Activated CD8-positive, alpha-beta memory T cell treated with anti-CD3 and anti-CD28 coated beads, Interleukin-2, amount 10 ng/mL, durations not matched to agents 7 days and 5 days (primary cell): ENCODE measurements around the gene VNN1. TPM values are rescaled to one million over a fixed set of nuclear protein-coding genes. Genes with fewer than 3 reads are reported as not detected.
"Not testable (repeated sequence)": the region's sequence is repeated elsewhere in the genome, so short reads cannot be mapped to it uniquely, and the experiment has no call there.

Experiments used
- ATAC-seq: fragments of 150-1000 bp; cut with Tn5 transposase; one replicate; pipeline ENCODE4 v1.10.0; 2021; ENCODE audit warnings: moderate library complexity
- CTCF ChIA-PET: fragments of 350-600 bp; sonication (Branson Sonifier 250); formaldehyde crosslinking; loops from one replicate; lab custom pipeline; 2021; ENCODE audit warnings: antibody characterized with exemption; lab: Charles Lee
- DNase-seq: peaks from one replicate; pipeline ENCODE4 v3.0.0-alpha.2; 2020
- H3K27ac Mint-ChIP-seq: one replicate; pipeline ENCODE4 v1.8.0; 2021; ENCODE audit warnings: mild to moderate bottlenecking, mixed read lengths
- H3K27me3 Mint-ChIP-seq: one replicate; pipeline ENCODE4 v1.8.0; 2021; ENCODE audit warnings: mixed read lengths
- H3K36me3 Mint-ChIP-seq: one replicate; pipeline ENCODE4 v1.8.0; 2021; ENCODE audit warnings: mild to moderate bottlenecking, mixed read lengths
- H3K4me1 Mint-ChIP-seq: one replicate; pipeline ENCODE4 v1.8.0; 2021; ENCODE audit warnings: mixed read lengths
- H3K4me3 Mint-ChIP-seq: one replicate; pipeline ENCODE4 v1.8.0; 2021; ENCODE audit warnings: mild to moderate bottlenecking, moderate library complexity, mixed read lengths
- H3K9me3 Mint-ChIP-seq: one replicate; pipeline ENCODE4 v1.8.0; 2022; ENCODE audit warnings: low read depth, mixed read lengths
- total RNA-seq, 2 experiments: library from RNA; stranded (reverse); gene quantifications; one replicate each; pipeline ENCODE4 v1.2.3, GENCODE V29; 2021

The VNN1 gene
- total RNA-seq, 2 experiments from 2014 or later: not detected

DNA sequence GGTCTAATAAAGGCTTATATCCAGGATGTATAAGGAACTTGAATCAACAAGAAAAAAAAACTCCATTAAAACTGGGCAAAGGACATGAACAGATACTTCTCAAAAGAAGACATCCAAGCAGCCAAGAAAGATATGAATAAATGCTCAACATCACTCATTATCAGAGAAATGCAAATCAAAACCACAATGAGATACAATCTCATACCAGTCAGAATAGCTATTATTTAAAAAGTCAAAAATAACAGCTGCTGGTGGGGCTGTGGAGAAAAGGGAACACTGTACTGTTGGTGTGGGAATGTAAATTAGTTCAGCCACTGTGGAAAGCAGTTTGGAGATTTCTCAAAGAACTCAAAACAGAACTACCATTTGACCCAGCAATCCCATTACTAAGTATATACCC is 34.8 kb downstream of the VNN1 start:
- H3K4me3 Mint-ChIP-seq, DNase-seq, ATAC-seq, H3K27ac Mint-ChIP-seq, H3K9me3 Mint-ChIP-seq, H3K36me3 Mint-ChIP-seq: not testable (repeated sequence)
- Mint-ChIP-seq H3K27me3 (peaks cover 23% of the 10 kb centered on the region), H3K4me1 (peaks cover 33% of the 10 kb centered on the region)
- CTCF ChIA-PET: interaction anchor here (1.8 kb wide), 1 partner anchor 9 kb away, joined by 5 read pairs; no protein-coding TSS in a partner anchor

DNA sequence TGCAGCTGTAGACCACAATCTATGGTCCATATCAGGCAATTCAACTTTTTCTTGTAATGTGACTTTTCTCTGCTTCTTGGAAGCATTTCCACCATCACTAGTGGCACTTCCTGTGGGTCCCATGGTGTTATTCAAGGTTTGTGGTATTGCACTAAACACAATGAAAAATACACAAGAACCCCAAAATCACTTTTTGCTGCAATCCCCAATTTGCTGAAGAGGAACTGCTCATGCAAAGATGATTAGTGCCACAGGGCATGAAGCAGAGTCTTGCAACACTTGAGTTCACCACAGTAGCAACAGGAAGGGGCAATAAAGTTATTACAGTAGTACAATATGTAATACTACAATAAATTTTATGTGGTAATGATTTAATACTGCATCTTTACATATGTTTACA is 38.1 kb downstream of the VNN1 start:
- ATAC-seq: peak; percentile 53
- H3K27ac Mint-ChIP-seq: no peak overlapping the region
- H3K27me3 Mint-ChIP-seq: peaks cover 16% of the 10 kb centered on the region
- H3K36me3 Mint-ChIP-seq: peaks cover 4% of the 10 kb centered on the region
- peaks cover 3% of the 10 kb centered on the region for H3K9me3 Mint-ChIP-seq
- DNase-seq: peak; percentile 59
- peaks cover 45% of the 10 kb centered on the region for H3K4me1 Mint-ChIP-seq
- no peak overlapping the region for H3K4me3 Mint-ChIP-seq
- CTCF ChIA-PET: interaction anchor here (0.8 to 1.5 kb wide), 6 partner anchors 68 to 118 kb away, joined by 3 to 4 read pairs (median 3); no protein-coding TSS in a partner anchor

DNA sequence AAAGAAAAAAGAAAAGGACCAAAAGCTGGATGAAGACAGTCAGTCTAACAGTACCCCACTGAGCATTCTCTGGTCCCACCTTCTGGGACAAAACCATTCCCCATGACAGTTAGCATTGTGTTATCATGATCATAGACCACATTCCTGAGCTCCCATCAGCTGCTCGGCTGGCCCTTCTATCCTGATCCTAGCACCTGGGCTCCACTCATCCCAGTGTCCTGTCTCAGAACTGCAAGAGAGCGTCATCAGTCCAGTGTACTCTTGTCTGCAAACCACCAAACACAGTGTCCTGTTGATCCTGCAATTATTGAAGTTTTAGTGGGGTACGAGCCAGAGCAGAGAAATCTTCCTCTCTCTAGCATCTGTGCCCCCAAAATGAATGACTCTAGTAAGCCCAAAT is 38.9 kb downstream of the VNN1 start:
- Mint-ChIP-seq H3K4me3 (no peak overlapping the region), H3K27ac (no peak overlapping the region), H3K9me3 (peaks cover 3% of the 10 kb centered on the region), H3K36me3 (peaks cover 4% of the 10 kb centered on the region), H3K4me1 (peaks cover 46% of the 10 kb centered on the region), H3K27me3 (peaks cover 17% of the 10 kb centered on the region)
- DNase-seq (no peak), ATAC-seq (no peak)
- CTCF ChIA-PET: interaction anchor here (0.8 to 1.5 kb wide), 4 partner anchors 76 to 124 kb away, joined by 3 to 4 read pairs (median 3); partner anchors contain the start of gene SLC18B1

DNA sequence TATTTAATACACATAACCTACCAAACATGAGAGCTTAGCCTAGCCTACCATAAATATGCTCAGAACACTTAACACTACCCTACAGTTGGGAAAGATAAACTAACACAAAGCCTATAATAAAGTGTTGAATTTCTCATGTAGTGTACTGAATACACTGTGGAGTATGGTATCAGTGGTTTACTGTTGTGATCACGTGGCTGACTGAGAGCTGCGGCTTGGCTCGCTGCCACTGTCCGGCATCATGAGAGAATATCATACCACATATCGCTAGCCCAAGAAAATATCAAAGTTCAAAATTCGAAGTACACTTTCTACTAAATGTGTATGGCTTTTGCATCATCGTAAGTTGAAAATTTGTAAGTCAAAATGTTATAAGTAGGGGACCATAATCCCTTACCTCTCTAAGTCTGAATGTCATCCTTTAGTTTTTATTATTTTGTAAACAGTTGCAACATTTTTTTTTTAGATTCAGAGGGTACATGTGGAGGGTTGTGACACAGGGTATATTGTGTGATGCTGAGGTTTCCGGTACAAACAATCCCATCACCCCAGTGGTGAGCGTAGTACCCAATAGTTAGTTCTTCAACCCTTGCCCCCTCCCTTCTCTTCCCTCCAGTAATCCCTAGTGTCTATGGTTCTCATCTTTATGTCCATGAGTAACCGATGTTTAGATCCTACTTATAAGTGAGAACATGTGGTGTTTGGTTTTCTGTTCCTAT is 40.3 kb downstream of the VNN1 start:
- H3K27ac Mint-ChIP-seq: no peak overlapping the region
- no peak overlapping the region for H3K4me3 Mint-ChIP-seq
- peaks cover 4% of the 10 kb centered on the region for H3K36me3 Mint-ChIP-seq
- ATAC-seq (no peak), DNase-seq (no peak)
- H3K27me3 Mint-ChIP-seq: peaks cover 12% of the 10 kb centered on the region
- peaks cover 40% of the 10 kb centered on the region for H3K4me1 Mint-ChIP-seq
- CTCF ChIA-PET: interaction anchor here (0.8 to 1.2 kb wide), 2 partner anchors 91 to 99 kb away, joined by 3 to 4 read pairs; no protein-coding TSS in a partner anchor
- peaks cover 3% of the 10 kb centered on the region for H3K9me3 Mint-ChIP-seq

DNA sequence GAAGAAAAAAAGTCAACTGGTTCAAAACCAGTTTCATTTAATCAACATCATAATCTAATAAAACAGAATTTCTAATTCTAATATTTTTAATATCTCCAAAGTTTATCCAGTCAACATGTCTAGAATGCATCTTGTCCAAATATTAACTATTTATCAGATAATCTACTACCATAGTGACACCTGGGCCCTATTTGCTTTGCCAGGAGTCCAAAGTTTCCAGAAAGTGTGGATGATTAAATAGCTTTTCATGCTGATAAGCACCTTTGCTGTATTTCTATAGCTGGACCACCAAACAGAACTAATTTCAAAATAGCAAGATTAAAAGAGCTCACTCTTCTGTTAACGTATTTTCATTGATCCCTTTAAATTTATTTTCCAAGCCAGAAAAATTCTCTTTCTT is 42.6 kb downstream of the VNN1 start:
- DNase-seq (no peak), ATAC-seq (no peak)
- peaks cover 33% of the 10 kb centered on the region for H3K4me1 Mint-ChIP-seq
- no peaks in the 10 kb centered on the region for H3K9me3 Mint-ChIP-seq
- H3K27me3 Mint-ChIP-seq: peaks cover 9% of the 10 kb centered on the region
- no peak overlapping the region for H3K4me3 Mint-ChIP-seq
- H3K27ac Mint-ChIP-seq: no peak overlapping the region
- CTCF ChIA-PET: interaction anchor here (1.3 to 6.7 kb wide), 4 partner anchors 8 to 131 kb away, joined by 3 to 91 read pairs (median 18); partner anchors contain the start of gene SLC18B1
- H3K36me3 Mint-ChIP-seq: no peaks in the 10 kb centered on the region

DNA sequence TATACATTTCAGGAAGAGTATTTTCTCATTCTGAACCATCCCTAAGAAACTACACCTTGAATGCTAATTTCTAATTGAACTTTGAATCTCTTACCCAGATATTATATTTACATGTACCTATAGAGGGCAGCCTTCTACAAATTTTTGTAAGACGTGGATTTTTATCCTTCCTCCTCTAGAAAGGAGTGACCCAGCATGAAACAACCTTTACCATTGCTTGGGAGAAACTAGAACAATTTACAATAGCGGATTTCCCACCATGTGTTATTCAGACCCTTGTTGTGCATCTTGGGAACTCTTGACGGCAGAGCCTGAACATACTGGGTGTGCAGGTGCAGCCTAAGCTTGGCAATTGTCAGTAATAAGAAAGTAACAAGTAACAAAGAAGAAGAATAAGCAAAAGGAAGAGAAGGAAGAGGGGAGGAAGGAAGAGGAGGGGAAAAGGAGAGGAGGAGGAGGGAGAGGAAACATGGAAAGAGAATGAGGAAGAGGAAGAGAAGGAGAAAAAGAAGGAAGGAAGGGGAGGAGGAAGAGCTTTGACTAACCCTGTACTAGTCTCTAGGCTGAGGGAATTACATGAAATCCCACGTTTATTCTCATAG is 44.1 kb downstream of the VNN1 start:
- Mint-ChIP-seq H3K4me3 (peak overlapping the region; percentile 29), H3K9me3 (no peaks in the 10 kb centered on the region), H3K27ac (no peak overlapping the region), H3K4me1 (peaks cover 21% of the 10 kb centered on the region), H3K36me3 (no peaks in the 10 kb centered on the region), H3K27me3 (peaks cover 11% of the 10 kb centered on the region)
- ATAC-seq (peak; percentile 78), DNase-seq (no peak)
- CTCF ChIA-PET: interaction anchor here (0.7 to 6.7 kb wide), 22 partner anchors 10 to 169 kb away, joined by 3 to 91 read pairs (median 4); partner anchors contain the start of genes RPS12 and SLC18B1

DNA sequence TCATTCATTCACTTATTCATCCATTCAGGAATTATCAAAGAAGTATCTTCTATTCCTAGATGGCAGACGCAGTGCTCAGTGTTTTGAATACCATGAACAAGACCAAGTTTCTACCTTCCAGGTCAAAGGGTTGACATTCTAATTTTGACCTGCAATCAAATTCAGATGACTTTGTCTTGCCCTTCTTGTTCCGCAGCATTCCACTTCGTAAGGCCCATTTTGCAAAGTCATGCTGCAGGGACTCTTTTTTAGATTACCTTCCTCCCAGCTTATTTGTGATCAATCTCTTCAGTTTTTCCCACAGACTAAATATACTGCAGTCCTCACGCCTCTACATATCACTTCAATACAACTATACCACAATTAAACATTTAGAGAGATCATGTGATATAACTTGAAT is 47.7 kb downstream of the VNN1 start:
- H3K4me3 Mint-ChIP-seq: no peak overlapping the region
- CTCF ChIA-PET: interaction anchor here (1.1 to 6.7 kb wide), 2 partner anchors 100 to 132 kb away, joined by 3 to 91 read pairs; partner anchors contain the start of gene SLC18B1
- no peaks in the 10 kb centered on the region for H3K9me3 Mint-ChIP-seq

DNA sequence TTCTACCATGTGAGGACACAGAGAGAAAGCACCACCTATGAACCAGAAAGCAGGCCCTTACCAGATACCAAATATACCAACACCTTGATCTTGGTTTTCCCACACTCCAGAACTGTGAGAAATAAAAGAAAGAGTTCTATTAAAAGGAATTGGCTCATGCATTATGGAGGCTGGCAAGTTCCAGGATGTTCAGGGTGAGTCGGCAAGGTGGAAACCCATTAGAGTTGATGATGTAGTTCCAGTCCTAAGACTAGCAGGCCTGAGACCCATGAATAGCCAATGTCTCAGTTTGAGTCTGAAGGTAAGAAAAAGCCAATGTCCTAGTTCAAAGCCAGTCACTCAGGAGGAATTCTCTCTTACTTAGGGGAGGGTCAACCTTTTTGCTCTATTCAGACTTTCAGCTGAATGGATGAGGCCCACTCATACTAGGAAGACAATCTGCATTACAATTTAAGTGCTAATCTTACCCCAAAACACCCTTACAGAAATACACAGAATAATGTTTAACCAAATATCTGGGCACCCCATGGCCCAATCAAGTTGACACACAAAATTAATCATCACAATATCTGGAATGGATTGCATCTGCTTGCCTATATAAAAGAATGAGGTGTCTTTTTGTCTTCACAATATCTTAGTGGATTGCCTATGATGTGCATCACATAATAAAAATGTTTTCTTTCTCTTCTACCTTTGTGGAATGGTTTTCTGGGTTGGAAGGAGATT is 49.4 kb downstream of the VNN1 start:
- Mint-ChIP-seq H3K36me3 (no peaks in the 10 kb centered on the region), H3K27me3 (peaks cover 6% of the 10 kb centered on the region), H3K27ac (no peak overlapping the region), H3K4me3 (no peak overlapping the region), H3K9me3 (no peaks in the 10 kb centered on the region), H3K4me1 (no peaks in the 10 kb centered on the region)
- CTCF ChIA-PET: interaction anchor here (0.6 kb wide), 1 partner anchor 85 kb away, joined by 3 read pairs; no protein-coding TSS in a partner anchor
- DNase-seq: no peak
- no peak for ATAC-seq

More for the DNA sequence above, 47.7 kb downstream of the VNN1 start:
- ATAC-seq (no peak), DNase-seq (no peak)
- Mint-ChIP-seq H3K27me3 (peaks cover 8% of the 10 kb centered on the region), H3K27ac (no peak overlapping the region), H3K36me3 (no peaks in the 10 kb centered on the region), H3K4me1 (peaks cover 5% of the 10 kb centered on the region)

DNA sequence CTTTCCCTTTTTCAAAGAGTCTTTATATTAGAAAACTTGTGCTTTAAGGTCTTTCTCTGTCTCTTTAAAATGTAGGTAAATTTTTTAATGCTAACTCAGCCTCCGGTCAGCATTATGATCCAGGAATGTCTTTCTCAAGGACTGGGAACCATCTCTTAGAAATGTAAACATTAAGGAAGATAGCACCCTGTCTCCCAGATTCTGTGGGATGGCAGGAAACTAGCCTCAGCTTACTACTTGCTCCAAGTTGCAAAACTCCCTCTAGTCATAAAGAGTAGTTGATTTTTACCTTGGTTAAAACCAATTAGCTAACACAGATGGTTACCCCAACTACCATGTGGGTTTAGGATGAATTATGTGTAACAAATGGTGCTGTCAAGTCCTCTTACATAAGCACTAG is 50.2 kb downstream of the VNN1 start:
- DNase-seq (no peak), ATAC-seq (no peak)
- H3K36me3 Mint-ChIP-seq: no peaks in the 10 kb centered on the region
- no peak overlapping the region for H3K4me3 Mint-ChIP-seq
- H3K4me1 Mint-ChIP-seq: no peaks in the 10 kb centered on the region
- H3K9me3 Mint-ChIP-seq: no peaks in the 10 kb centered on the region
- H3K27ac Mint-ChIP-seq: no peak overlapping the region
- H3K27me3 Mint-ChIP-seq: peaks cover 6% of the 10 kb centered on the region
- CTCF ChIA-PET: no interaction called here

DNA sequence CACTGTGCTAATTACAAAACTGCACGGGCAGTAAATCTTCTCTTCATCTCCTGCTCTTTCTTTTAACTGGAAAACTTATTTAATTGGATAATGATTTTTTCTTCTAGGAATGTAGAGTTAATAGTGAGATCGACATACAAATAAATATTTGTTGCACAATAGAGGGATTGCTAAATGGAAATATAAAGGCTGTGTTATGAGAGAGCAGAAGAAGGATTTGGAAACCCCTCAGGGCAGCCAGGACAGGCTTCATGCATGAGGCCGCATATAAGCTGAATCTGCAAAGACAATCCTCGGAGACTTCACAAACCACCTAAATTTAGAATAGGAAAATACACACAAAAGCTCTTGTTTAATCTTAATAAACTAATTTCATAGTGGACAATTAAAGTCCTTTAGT is 51.9 kb downstream of the VNN1 start:
- Mint-ChIP-seq H3K36me3 (no peaks in the 10 kb centered on the region), H3K4me1 (no peaks in the 10 kb centered on the region), H3K4me3 (no peak overlapping the region), H3K27ac (no peak overlapping the region), H3K9me3 (no peaks in the 10 kb centered on the region), H3K27me3 (peaks cover 6% of the 10 kb centered on the region)
- ATAC-seq (no peak), DNase-seq (no peak)
- CTCF ChIA-PET: interaction anchor here (1.3 kb wide), 1 partner anchor 10 kb away, joined by 6 read pairs; no protein-coding TSS in a partner anchor

DNA sequence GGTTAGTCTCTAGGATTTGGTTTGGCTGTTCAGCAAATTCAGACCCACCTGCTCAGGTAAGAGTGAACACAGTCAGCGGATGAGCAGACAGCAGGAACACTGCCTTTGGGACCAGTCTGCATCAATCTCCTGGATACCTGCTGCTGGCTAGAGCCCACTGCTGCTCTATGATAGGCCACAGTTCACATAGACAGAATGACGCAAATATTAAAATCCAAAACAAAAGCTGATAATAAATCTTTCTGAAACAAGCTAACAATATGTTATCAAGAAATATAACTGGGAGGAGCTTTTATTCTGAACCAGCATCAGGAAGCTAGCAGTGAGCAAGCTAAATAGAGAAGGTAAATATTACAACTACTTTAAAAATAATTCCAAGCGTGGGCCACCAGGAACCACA is 54.8 kb downstream of the VNN1 start, which contains the start of gene TAAR1:
TAAR1 (minus strand) TSS at position 101 of the 400 bp plus-strand sequence. CDS start 13,179 bp downstream, outside the sequence.
- H3K4me3 Mint-ChIP-seq: no peak within 1 kb of the TSS
- no peaks in the 10 kb centered on the region for H3K4me1 Mint-ChIP-seq
- CTCF ChIA-PET: interaction anchor here (0.8 kb wide), 1 partner anchor 128 kb away, joined by 3 read pairs; no protein-coding TSS in a partner anchor
- ATAC-seq: no peak
- DNase-seq: no peak
- no peak within 1 kb of the TSS for H3K27ac Mint-ChIP-seq
- no peaks in the 10 kb centered on the region for H3K9me3 Mint-ChIP-seq
- H3K36me3 Mint-ChIP-seq: no peaks in the 10 kb centered on the region
- H3K27me3 Mint-ChIP-seq: peaks cover 9% of the 10 kb centered on the region

DNA sequence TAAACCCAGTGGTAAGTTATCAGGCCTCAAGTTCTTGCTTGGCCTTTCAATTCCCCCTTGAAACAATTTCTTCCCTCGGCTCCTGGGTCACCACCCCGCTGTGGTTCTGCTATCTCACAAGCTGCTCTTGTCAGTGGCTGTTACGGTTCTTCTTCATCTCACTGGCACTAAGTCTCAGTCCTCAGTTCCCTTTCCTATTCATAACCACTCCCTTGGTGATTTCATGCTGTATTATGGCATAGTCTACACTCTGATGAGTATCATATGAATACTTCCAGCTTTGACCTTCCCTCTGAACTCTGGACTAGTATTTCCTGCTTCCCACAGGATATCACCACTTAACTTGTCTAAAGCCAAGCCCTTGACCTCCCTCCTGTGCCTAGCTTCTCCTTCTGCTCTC is 62.8 kb downstream of the VNN1 start:
- H3K4me1 Mint-ChIP-seq: peaks cover 7% of the 10 kb centered on the region
- peaks cover 20% of the 10 kb centered on the region for H3K27me3 Mint-ChIP-seq
- H3K9me3 Mint-ChIP-seq: no peaks in the 10 kb centered on the region
- H3K27ac Mint-ChIP-seq: no peak overlapping the region
- H3K36me3 Mint-ChIP-seq: no peaks in the 10 kb centered on the region
- CTCF ChIA-PET: interaction anchor here (0.7 to 2.2 kb wide), 2 partner anchors 11 to 147 kb away, joined by 3 to 6 read pairs; partner anchors contain the start of gene SLC18B1
- DNase-seq (no peak), ATAC-seq (no peak)
- no peak overlapping the region for H3K4me3 Mint-ChIP-seq

DNA sequence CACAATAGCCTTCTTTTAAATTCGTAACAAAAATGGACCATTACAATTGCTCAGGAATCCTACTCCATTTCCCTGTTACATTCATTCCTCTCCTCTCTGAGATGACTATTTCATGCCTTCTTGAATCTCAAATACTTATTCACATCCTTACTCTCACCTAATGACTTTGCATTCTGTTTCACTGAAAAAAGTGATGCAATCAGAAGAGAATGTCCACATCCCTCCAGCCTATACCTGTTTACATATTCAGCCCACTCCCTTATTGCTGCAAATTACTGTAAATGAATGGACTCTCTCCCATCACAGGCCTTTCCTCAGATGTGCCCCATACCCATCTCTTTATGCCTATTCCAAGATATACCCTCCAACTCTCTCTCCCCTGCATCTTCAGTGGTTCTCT is 63.4 kb downstream of the VNN1 start:
- Mint-ChIP-seq H3K9me3 (no peaks in the 10 kb centered on the region), H3K4me1 (peaks cover 7% of the 10 kb centered on the region), H3K4me3 (no peak overlapping the region), H3K27me3 (peaks cover 20% of the 10 kb centered on the region), H3K27ac (no peak overlapping the region), H3K36me3 (no peaks in the 10 kb centered on the region)
- CTCF ChIA-PET: no interaction called here
- ATAC-seq (no peak), DNase-seq (no peak)
